ENCODE data around the gene TAB2.

DNA sequence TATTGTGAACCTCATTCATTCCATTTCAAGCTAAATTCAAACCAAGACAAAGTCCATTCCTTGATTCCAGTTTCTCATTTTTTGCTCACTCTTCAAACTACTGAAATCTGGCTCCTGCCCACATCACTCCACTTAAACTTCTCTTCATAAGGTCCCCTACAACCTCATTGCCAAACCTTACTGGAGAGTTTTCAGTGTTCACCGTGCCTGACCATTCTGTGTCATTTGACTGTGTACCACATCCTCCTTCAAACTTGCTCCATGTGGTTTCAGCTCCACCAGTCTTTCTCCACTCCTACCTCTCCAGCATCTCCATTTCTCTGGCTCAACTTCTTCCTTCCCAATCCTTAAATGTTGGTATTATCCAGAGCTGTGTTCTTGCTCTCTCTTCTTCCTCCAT, 38.5 kb upstream of the TAB2 start:
- TF ChIP-seq, protein P1, sequence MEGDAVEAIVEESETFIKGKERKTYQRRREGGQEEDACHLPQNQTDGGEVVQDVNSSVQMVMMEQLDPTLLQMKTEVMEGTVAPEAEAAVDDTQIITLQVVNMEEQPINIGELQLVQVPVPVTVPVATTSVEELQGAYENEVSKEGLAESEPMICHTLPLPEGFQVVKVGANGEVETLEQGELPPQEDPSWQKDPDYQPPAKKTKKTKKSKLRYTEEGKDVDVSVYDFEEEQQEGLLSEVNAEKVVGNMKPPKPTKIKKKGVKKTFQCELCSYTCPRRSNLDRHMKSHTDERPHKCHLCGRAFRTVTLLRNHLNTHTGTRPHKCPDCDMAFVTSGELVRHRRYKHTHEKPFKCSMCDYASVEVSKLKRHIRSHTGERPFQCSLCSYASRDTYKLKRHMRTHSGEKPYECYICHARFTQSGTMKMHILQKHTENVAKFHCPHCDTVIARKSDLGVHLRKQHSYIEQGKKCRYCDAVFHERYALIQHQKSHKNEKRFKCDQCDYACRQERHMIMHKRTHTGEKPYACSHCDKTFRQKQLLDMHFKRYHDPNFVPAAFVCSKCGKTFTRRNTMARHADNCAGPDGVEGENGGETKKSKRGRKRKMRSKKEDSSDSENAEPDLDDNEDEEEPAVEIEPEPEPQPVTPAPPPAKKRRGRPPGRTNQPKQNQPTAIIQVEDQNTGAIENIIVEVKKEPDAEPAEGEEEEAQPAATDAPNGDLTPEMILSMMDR (IDR thresholded peaks at IDR 0.05): no peak
- TF ChIP-seq POLR2A (IDR thresholded peaks at IDR 0.05): no peak

All from uterus (tissue), 2 donors.